CD4-positive, alpha-beta T cell treated with Interleukin-4 for 1 hour (primary cell): ENCODE data around the gene MBNL2.

Experiments
- DNase-seq, 2 donors: peaks; one replicate each; pipeline ENCODE4 v3.0.0-alpha.2; 2020 to 2022

Gene MBNL2

GRCh38 chr13:97235549-97236231 is 13.6 kb downstream of the MBNL2 start:
- DNase-seq: no peak

- DNase-seq: no peak
Observed at GRCh38 chr13:97237388-97237787, 15.3 kb downstream of the MBNL2 start.

- DNase-seq: no peak
Observed at GRCh38 chr13:97238432-97238831, 16.3 kb downstream of the MBNL2 start.

- peak in 1 of 2 donors; percentile 17 for DNase-seq
Observed at GRCh38 chr13:97238883-97239282, 16.8 kb downstream of the MBNL2 start.

GRCh38 chr13:97239306-97239705 is 17.2 kb downstream of the MBNL2 start:
- no peak for DNase-seq

- no peak for DNase-seq
Observed at GRCh38 chr13:97239943-97240787, 18.0 kb downstream of the MBNL2 start.

- no peak for DNase-seq
Observed at GRCh38 chr13:97240788-97241734, 18.9 kb downstream of the MBNL2 start.

GRCh38 chr13:97241761-97242160 is 19.6 kb downstream of the MBNL2 start:
- no peak for DNase-seq

- DNase-seq: no peak
Observed at GRCh38 chr13:97242755-97243497, 20.8 kb downstream of the MBNL2 start.

GRCh38 chr13:97243915-97244781 is 22.0 kb downstream of the MBNL2 start:
- DNase-seq: no peak

- no peak for DNase-seq
Observed at GRCh38 chr13:97245011-97245410, 22.9 kb downstream of the MBNL2 start.

GRCh38 chr13:97246596-97247158 is 24.5 kb downstream of the MBNL2 start:
- DNase-seq: no peak

GRCh38 chr13:97248243-97248642 is 26.1 kb downstream of the MBNL2 start:
- no peak for DNase-seq

GRCh38 chr13:97249093-97249795 is 27.1 kb downstream of the MBNL2 start:
- DNase-seq: no peak

GRCh38 chr13:97249796-97250495 is 27.8 kb downstream of the MBNL2 start:
- DNase-seq: no peak

GRCh38 chr13:97250560-97250959 is 28.4 kb downstream of the MBNL2 start:
- DNase-seq: no peak

GRCh38 chr13:97252735-97253134 is 30.6 kb downstream of the MBNL2 start:
- no peak for DNase-seq

GRCh38 chr13:97253581-97254293 is 31.6 kb downstream of the MBNL2 start:
- DNase-seq: no peak

GRCh38 chr13:97254816-97255215 is 32.7 kb downstream of the MBNL2 start:
- DNase-seq: no peak
